Measurements from ENCODE around the gene SPAG9.

GRCh38 chr17:50944902-50945720, 175.6 kb downstream of the SPAG9 start:
- TF ChIP-seq CTCF (IDR thresholded peaks at IDR 0.05 in 2 of 3, conservative IDR thresholded peaks at IDR 0.05 in 1 of 3; ENCODE audit: borderline replicate concordance in 1 of 3, insufficient read depth in 1 of 3, low read depth in 2 of 3, low read length in 2 of 3) (no peak), SP1 (IDR thresholded peaks at IDR 0.05; ENCODE audit: low read depth) (no peak), SIN3A (IDR thresholded peaks at IDR 0.05; ENCODE audit: low read depth) (no peak), MAX (IDR thresholded peaks at IDR 0.05) (no peak), ZNF274 (IDR thresholded peaks at IDR 0.05; ENCODE audit: low read depth, low read length) (no peak), POLR2AphosphoS5 (IDR thresholded peaks at IDR 0.05; ENCODE audit: low read depth, low read length) (no peak)
